Keratinocyte (primary cell): Measurements from ENCODE around the gene MEGF11. TPM values are rescaled to one million over a fixed set of nuclear protein-coding genes. Genes with fewer than 3 reads are reported as not detected.

Source experiments
- DNase-seq: peaks from one replicate; pipeline ENCODE4 v3.0.0-alpha.2; 2011; ENCODE audit warnings: low read depth, missing footprints, low spot score
- FAIRE-seq: peaks from 2 replicates; lab custom pipeline; 2011; peaks lifted over from hg19 to GRCh38; lab: Jason Lieb, UNC
- H2AFZ ChIP-seq: 2 replicates; pipeline ENCODE4 v1.6.0; 2012; ENCODE audit warnings: low read length, control low read depth, inconsistent platforms; ENCODE audit not compliant: control insufficient read depth
- H3K27ac ChIP-seq: 2 replicates; pipeline ENCODE4 v1.5.1; 2011; ENCODE audit warnings: low read length; ENCODE audit not compliant: control insufficient read depth, insufficient read depth
- H3K27me3 ChIP-seq: 3 replicates; pipeline ENCODE4 v1.6.0; 2011; ENCODE audit warnings: low read length; ENCODE audit not compliant: control insufficient read depth, insufficient read depth; ENCODE audit errors: extremely low read depth
- H3K36me3 ChIP-seq, 2 experiments: 2 replicates in 1 of 2; 3 replicates in 1 of 2; pipeline ENCODE4 v1.5.1; 2011; ENCODE audit warnings: low read length in 2 of 2, mild to moderate bottlenecking in 1 of 2; ENCODE audit not compliant: control insufficient read depth in 2 of 2, insufficient read depth in 2 of 2; ENCODE audit errors: extremely low read depth in 1 of 2
- H3K4me1 ChIP-seq: 3 replicates; pipeline ENCODE4 v1.5.1; 2011; ENCODE audit warnings: low read length; ENCODE audit not compliant: control insufficient read depth, insufficient read depth; ENCODE audit errors: extremely low read depth
- H3K4me2 ChIP-seq: 3 replicates; pipeline ENCODE4 v1.6.0; 2011; ENCODE audit warnings: low read depth, low read length; ENCODE audit not compliant: control insufficient read depth, insufficient read depth; ENCODE audit errors: extremely low read depth
- H3K4me3 ChIP-seq, 3 experiments: fragments of 200-600 bp in 1 of 3; sonication (generic) in 1 of 3; 2 replicates in 2 of 3; 3 replicates in 1 of 3; pipeline ENCODE4 v1.5.1; 2011 to 2016; ENCODE audit warnings: low read length in 3 of 3, mild to moderate bottlenecking in 3 of 3, control low read depth in 2 of 3, inconsistent platforms in 1 of 3, low read depth in 1 of 3, mixed read lengths in 1 of 3, mixed run types in 1 of 3, moderate library complexity in 1 of 3; ENCODE audit not compliant: control insufficient read depth in 2 of 3, insufficient read depth in 2 of 3; ENCODE audit errors: extremely low read depth in 1 of 3
- H3K79me2 ChIP-seq: 2 replicates; pipeline ENCODE4 v1.6.0; 2012; ENCODE audit warnings: low read length; ENCODE audit not compliant: control insufficient read depth, insufficient read depth
- H3K9ac ChIP-seq: 3 replicates; pipeline ENCODE4 v1.6.0; 2011; ENCODE audit warnings: low read length; ENCODE audit not compliant: control insufficient read depth, insufficient read depth; ENCODE audit errors: extremely low read depth
- H3K9me1 ChIP-seq: 3 replicates; pipeline ENCODE4 v1.6.0; 2011; ENCODE audit warnings: low read length; ENCODE audit not compliant: control insufficient read depth, insufficient read depth; ENCODE audit errors: extremely low read depth
- H3K9me3 ChIP-seq: 2 replicates; pipeline ENCODE4 v1.5.1; 2012; ENCODE audit warnings: low read depth, low read length; ENCODE audit not compliant: control insufficient read depth
- H4K20me1 ChIP-seq: 3 replicates; pipeline ENCODE4 v1.6.0; 2011; ENCODE audit warnings: low read length; ENCODE audit not compliant: control insufficient read depth, insufficient read depth; ENCODE audit errors: extremely low read depth
- EZH2 ChIP-seq: IDR thresholded peaks from one replicate; pipeline ENCODE4 v1.6.1; 2012; ENCODE audit warnings: inconsistent platforms, mild to moderate bottlenecking, low read length, moderate library complexity
- dilution Hi-C: fragments of 300-500 bp; cut with MboI; formaldehyde crosslinking; loops from one replicate; pipeline ENCODE4 v1.7.0; 2020; ENCODE audit warnings: low sequenced_read_pairs; ENCODE audit not compliant: extremely low pct_ligation_motif_present
- polyA plus RNA-seq, 5 experiments: library from polyadenylated mRNA; depleted of rRNA in 3 of 5; stranded (reverse) in 3 of 5; stranded (forward) in 1 of 5; unstranded in 1 of 5; fragments of >200 nt; gene quantifications; 1 replicate in 1 of 5; 2 replicates in 3 of 5; 3 replicates in 1 of 5; pipeline versions ENCODE4 v1.2.1 to v1.2.3, GENCODE V29; 2011 to 2012; ENCODE audit warnings: missing spikeins in 2 of 5, low read depth in 1 of 5, low replicate concordance in 1 of 5
- TF ChIP-seq, protein P1 (sequence below), 3 experiments: IDR thresholded peaks in 1 of 3; conservative IDR thresholded peaks in 1 of 3; optimal IDR thresholded peaks in 1 of 3; 2 replicates in 2 of 3; 3 replicates in 1 of 3; pipeline versions ENCODE3 to v1.5.1; 2011; ENCODE audit warnings: low read length in 3 of 3, mild to moderate bottlenecking in 3 of 3, moderate library complexity in 2 of 3, control low read depth in 1 of 3, inconsistent platforms in 1 of 3; ENCODE audit not compliant: insufficient read depth in 2 of 3; ENCODE audit errors: extremely low read depth in 1 of 3

MEGF11 gene
- polyA plus RNA-seq, 1 donor (not counting 4 experiments of a cell fraction or from before 2014, with no cell fraction given): not detected

DNA sequence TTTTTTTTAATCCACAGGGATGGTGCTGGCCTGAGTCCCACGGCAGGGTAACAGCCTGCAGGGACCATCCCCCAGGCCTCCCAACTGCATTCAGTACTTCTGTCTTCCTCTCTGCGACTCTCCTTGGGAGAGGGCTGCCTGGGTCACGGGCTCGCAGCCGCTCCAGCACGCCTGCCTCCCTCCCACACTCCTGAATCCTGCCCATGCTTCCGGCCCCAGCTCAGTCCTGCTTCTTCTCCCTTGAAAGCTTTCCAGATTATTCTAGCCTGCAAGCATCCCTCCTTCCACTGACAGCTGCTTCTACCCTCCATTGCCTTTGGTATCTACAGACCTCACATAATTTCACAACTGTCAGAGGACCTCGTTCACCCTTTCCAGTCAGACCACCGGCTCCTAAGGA lies 32.4 kb downstream of the MEGF11 start:
- no peak for TF ChIP-seq EZH2
- TF ChIP-seq, protein P1, sequence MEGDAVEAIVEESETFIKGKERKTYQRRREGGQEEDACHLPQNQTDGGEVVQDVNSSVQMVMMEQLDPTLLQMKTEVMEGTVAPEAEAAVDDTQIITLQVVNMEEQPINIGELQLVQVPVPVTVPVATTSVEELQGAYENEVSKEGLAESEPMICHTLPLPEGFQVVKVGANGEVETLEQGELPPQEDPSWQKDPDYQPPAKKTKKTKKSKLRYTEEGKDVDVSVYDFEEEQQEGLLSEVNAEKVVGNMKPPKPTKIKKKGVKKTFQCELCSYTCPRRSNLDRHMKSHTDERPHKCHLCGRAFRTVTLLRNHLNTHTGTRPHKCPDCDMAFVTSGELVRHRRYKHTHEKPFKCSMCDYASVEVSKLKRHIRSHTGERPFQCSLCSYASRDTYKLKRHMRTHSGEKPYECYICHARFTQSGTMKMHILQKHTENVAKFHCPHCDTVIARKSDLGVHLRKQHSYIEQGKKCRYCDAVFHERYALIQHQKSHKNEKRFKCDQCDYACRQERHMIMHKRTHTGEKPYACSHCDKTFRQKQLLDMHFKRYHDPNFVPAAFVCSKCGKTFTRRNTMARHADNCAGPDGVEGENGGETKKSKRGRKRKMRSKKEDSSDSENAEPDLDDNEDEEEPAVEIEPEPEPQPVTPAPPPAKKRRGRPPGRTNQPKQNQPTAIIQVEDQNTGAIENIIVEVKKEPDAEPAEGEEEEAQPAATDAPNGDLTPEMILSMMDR (optimal IDR thresholded peaks at IDR 0.05 in 1 of 3, IDR thresholded peaks at IDR 0.05 in 1 of 3, conservative IDR thresholded peaks at IDR 0.05 in 1 of 3; ENCODE audit: extremely low read depth in 1 of 3, insufficient read depth in 2 of 3, low read length in 3 of 3): no peak
- Histone ChIP-seq H3K9me3 (no peaks in the 10 kb centered on the region), H3K36me3 (no peaks in the 10 kb centered on the region), H2AFZ (no peak overlapping the region), H3K4me3 (no peak overlapping the region), H3K9me1 (no peaks in the 10 kb centered on the region), H3K4me2 (no peak overlapping the region), H4K20me1 (no peaks in the 10 kb centered on the region), H3K9ac (no peak overlapping the region), H3K79me2 (no peaks in the 10 kb centered on the region), H3K27ac (no peak overlapping the region), H3K4me1 (no peaks in the 10 kb centered on the region), H3K27me3 (peaks cover 8% of the 10 kb centered on the region)
- dilution Hi-C loops: no loop called here
- no peak for FAIRE-seq
- DNase-seq: no peak

DNA sequence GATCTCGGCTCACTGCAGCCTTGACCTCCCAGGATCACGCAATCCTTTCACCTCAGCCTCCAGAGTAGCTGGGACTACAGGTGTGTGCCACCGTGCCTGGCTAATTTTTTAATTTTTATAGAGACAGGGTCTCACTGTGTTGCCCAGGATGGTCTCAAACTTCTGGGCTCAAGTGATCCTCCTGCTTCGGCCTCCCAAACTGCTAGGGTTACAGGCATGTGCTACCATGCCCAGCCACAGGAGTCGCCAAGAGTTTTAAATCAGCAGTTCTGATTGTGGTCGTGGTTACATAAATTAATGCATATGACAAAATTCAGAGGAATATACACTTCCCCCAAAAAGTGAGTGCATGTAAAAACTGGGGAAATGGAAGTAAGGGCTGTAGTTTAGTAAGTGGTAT lies 32.9 kb downstream of the MEGF11 start:
- no peak for TF ChIP-seq EZH2
- TF ChIP-seq, protein P1 (optimal IDR thresholded peaks at IDR 0.05 in 1 of 3, IDR thresholded peaks at IDR 0.05 in 1 of 3, conservative IDR thresholded peaks at IDR 0.05 in 1 of 3; ENCODE audit: extremely low read depth in 1 of 3, insufficient read depth in 2 of 3, low read length in 3 of 3): no peak
- H4K20me1 ChIP-seq: no peaks in the 10 kb centered on the region
- no peak overlapping the region for H3K4me3 ChIP-seq
- dilution Hi-C loops: no loop called here
- no peaks in the 10 kb centered on the region for H3K36me3 ChIP-seq
- no peaks in the 10 kb centered on the region for H3K9me1 ChIP-seq
- no peak overlapping the region for H3K9ac ChIP-seq
- H3K27me3 ChIP-seq: peaks cover 9% of the 10 kb centered on the region
- FAIRE-seq (no peak), DNase-seq (no peak)
- no peaks in the 10 kb centered on the region for H3K79me2 ChIP-seq
- H3K27ac ChIP-seq: no peak overlapping the region
- H2AFZ ChIP-seq: no peak overlapping the region
- H3K9me3 ChIP-seq: no peaks in the 10 kb centered on the region
- no peaks in the 10 kb centered on the region for H3K4me1 ChIP-seq
- H3K4me2 ChIP-seq: no peak overlapping the region
